DLD1 (cell line): ENCODE results near the gene GARNL3.

Source experiments
- in situ Hi-C: cut with HindIII; loops from 2 replicates; pipeline ENCODE4 v1.10.0; 2017; ENCODE audit warnings: low sequenced_read_pairs

GARNL3 gene, protein sequence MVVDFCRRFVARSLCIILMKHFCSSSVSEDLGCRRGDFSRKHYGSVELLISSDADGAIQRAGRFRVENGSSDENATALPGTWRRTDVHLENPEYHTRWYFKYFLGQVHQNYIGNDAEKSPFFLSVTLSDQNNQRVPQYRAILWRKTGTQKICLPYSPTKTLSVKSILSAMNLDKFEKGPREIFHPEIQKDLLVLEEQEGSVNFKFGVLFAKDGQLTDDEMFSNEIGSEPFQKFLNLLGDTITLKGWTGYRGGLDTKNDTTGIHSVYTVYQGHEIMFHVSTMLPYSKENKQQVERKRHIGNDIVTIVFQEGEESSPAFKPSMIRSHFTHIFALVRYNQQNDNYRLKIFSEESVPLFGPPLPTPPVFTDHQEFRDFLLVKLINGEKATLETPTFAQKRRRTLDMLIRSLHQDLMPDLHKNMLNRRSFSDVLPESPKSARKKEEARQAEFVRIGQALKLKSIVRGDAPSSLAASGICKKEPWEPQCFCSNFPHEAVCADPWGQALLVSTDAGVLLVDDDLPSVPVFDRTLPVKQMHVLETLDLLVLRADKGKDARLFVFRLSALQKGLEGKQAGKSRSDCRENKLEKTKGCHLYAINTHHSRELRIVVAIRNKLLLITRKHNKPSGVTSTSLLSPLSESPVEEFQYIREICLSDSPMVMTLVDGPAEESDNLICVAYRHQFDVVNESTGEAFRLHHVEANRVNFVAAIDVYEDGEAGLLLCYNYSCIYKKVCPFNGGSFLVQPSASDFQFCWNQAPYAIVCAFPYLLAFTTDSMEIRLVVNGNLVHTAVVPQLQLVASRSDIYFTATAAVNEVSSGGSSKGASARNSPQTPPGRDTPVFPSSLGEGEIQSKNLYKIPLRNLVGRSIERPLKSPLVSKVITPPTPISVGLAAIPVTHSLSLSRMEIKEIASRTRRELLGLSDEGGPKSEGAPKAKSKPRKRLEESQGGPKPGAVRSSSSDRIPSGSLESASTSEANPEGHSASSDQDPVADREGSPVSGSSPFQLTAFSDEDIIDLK

DNA sequence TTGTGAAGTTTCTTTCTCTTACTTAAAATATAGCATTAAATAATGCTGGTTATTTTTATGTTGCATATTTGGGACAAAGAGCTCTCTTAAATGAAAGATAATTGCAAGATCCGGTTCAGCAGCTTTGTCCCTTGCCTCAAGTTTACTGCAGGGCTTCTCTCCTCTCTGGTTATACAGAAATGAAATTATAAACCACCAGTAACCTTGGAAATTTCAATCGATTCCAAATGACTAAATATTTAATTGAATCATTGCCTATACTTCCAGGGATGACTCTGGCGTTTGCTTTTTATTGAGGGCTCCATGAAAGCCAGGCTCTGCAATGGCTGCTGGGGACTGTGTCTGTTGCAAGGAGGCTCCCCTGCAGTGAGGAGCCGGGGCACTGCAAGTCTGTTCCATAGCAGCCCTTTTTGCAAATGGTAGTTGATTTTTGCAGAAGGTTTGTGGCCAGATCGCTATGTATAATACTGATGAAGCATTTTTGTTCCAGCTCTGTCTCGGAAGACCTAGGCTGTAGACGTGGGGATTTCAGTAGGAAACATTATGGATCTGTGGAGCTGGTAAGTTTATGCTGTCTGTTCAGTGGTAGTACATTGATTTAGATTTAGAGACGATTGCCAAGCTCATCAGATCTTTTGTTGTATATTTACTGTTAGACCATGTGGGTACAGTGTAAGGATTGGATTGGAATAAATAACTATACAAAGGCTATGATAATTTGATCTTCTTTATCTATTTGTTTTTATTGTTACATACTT, at the start of gene GARNL3:
GARNL3 (plus strand) TSS at position 313 of the 758 bp plus-strand sequence; CDS start at position 417, 104 bp downstream.
- in situ Hi-C loops = no loop called here

DNA sequence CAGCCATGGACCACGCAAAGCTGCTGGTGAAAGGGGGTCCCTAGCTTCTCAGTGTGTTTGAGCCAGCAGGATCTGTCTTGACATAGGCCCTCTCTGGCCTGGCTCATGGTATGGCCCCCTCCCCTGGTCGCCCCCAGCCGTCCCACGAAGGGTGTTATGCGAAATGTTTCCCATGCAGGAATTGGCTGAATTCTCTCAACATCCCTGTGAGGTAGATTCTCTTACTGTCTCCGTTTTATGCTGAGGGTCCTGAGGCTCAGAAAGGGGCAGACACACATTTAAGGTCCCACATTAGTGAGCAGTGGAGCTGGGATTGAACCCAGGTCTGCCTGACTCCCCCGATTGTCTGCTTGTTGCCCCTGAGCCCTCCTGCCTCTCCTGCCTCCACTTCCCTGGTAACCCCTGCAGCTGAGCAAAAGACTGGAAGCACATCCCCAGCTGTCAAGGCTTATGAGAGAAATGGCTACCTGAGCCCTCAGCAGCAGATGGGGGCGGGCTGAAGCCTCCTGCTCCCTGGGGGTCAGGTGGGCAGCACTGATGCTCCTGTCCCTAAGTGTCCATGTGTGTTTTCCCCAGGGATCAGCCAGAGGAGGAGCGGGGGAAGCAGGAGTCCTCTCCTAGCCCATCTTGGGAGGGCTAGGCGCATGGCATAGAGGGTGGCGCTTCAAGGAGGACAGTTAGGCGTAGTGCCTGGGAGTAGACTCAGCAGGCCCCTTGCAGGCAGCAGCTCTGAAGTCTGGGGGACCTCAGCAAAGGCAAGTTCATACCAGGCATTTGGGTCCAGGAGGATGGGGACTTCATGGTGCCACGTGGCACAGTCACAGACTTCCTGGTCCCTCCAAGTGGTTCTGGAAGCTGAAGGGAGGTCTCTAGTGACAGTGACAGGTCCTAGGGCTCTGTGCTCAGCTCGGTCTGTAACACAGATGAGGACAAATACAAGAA, 49.0 kb upstream of the GARNL3 start:
- in situ Hi-C loops = no loop called here

DNA sequence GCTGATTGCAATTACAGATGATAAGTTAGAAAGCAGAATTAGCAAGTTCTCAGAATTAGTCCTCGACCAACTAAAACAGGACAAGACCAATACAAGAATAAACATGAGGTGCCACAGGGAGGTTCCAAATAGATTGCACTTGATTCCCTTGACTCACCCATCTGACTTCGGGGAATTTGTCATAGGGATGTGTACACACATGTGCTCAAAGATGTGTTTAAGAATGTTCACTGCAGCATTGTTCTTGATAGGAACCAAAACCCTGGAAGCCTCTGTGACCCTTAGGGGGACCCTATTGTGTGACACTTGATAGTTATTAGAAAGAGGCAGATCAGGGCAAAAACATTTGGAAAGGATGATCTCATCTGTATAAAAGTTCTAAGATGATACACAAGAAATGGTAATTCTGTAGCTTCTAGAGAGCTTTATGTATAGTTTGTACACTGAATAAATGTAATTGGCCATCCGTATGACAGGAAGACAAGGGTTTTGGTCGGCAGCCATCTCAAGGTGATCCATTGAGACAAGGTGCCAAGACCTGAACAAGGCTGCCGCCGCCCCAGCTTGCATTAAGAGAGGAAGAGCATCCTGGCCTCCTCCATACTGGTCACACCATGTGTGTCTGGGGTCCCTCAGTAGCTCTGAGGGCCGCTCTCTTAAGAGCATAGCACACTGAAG, 48.2 kb upstream of the GARNL3 start:
- in situ Hi-C loops = no loop called here

DNA sequence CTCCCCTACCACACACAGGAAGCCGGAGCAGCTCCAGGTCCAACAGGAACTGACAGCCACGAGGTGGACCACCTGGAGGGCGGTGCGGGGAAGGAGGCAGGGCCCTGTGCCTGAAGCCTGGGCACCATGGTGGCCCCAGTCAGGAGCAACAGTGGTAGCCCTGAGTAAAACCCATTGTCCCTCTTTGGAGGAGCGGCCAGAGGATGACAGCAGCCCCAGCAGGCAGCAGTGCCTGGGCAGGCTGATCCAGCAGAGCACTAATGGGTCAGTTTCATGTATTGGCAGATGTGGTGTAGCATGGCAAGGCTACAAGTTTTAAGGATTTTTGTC, 47.7 kb upstream of the GARNL3 start:
- in situ Hi-C loops = no loop called here

DNA sequence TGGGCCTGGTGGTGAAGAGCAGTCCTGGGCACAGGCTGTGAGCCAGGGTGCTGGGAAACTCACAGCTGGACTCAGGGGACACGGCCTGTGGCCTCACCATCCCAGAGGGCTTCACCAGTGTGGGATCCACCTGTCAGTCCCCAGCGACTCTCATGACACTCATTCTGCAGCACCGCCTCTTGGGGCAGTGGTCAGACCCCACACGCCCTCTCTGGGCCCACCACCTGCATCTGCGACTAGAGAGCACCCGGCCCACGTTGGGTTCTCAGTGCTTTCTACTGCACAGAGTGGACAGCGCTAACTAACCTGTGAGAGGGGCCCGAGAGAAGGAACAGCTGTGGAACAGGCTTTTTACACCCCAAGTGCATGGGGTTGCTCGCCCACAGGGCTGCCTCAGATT, 45.8 kb upstream of the GARNL3 start:
- in situ Hi-C loops = no loop called here

DNA sequence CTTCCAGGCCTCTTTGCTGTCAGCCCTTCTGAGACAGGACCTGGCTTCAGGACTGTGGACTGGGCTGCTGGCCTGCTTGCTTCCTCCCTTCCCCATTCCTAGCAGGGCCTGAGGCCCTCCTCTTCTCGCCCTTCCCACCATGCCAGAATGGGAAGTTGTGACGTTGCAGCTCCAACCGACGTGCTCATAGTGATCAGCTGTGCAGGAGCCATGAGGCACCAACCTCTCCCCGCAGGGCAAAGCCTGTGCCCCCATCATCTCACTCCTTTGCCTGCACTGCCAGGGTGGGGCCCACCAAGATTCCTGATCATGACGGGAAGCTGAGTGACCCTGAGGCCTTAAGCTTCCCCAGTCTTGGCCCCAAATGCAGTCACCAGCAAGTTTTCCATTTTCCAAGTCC, 45.1 kb upstream of the GARNL3 start:
- in situ Hi-C loops = no loop called here

DNA sequence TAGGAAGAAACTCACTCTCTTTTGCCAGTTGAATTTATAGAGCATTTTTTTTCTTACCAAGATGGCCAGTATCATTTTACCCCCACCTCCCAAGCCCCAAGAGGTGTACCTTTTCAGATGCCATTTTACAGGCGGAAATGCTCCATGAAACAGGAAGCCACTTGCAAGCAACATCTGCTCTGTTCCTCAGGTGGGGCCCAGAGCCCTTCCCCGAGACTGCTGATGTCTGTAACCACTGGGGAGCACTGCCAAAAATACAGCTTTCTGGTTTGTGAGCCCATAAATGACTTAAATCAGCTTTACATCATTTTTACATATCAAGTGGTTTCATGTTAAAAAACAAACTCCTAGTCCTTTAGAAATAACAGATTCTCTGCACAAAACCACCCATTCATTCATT, 42.9 kb upstream of the GARNL3 start:
- in situ Hi-C loops = no loop called here

DNA sequence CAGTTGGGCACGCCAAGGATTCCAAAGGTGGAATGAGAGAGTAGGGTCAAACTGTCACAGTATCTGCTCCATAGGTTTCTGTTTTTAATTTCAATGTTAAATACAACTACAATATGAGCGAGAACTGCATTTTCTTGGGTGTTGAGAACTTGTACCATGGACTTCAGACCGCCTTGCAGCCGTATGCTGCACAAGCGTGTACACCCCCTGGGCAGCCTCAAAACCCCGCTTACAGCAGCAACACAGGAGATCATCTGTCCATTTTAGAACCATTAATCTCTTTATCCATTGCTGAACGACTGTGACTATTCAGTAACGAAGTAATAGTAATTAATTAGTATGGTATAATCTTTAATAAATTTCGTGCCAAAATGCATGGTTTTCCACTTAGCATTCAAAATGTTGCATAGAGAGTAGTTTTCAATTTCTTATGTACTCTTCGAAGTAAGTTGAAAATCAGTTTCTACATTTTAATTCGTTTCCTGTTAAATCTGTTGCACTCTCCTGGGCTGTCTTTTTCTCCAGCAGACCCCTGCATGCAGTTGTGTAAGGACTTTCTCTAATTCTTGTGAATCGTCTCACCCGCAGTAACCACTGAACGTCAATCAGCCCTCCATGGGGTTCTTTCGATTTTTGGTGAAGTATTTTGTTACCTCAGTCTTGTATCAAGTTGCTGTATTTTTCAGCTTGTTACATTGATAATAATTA, 42.0 kb upstream of the GARNL3 start:
- in situ Hi-C loops = no loop called here

DNA sequence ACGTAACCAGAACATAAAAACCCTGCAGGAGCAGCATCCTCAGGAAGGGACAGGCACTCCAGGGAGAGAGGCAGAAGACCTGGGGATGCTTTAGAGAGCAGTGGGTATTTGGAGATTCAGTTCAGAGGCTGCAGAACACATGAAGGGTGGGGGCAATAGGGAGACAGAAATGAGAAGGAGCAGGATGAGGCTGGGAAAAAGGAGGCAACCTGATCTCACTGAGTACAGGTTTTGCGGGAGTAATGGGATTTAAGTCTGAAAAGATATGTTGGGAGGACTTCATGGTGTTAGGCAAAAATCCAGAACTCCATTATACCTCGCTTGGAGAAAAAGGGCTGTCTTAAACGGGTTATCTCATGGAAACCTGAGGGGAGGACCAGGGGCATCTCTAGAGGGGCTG, 41.3 kb upstream of the GARNL3 start:
- in situ Hi-C loops = no loop called here

DNA sequence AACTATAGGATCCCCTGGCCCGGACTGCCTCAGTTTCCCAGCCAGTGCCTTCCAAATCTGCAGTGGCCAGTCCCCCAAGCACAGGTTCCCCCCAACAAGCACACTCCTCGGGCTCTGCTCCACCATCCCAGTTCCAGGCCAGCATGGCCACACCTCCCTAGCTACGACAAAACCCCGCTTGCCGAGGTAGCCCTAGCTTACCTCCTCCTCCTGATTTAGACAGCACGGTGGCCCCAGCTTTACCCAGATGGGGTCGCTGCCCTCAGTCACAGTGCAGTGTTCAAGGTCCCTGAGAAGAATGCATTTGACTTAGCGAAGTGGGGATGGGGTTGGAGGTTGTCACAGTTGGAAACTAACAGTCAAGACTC, 40.8 kb upstream of the GARNL3 start:
- in situ Hi-C loops = no loop called here

DNA sequence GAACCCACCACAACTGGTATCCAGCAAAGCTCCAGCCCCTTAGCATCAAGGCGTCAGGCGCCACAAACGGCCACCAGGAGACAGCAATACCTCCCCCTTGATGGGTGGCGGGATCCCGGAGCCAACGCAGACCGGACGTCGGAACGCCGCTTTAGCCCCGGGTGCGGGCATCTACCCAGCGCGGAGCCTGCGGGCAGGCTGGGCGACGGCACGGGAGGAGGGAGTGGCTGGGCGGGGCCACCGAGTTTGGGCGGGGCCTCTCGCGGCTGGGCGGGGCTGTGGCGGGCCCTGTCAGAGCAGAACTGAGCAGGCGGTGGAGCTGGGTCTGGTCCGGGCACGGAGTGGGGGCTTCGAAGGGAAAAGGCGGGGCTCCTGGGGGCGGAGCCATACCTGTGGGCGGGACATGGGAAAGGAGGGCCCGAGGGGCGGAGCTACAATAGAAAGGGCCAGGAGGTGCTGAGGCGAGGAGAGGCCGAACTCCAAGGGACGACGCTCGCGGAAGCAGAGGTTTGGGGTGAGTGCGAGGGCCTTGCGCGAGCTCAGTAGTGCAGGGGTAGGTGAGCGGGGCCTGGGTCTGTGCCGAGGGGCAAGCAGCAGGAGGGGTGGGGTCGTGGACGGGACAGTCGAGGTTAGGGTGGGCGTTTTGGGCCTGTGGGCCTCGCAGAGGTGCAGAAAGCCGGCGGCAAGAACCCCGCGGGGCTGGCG, 40.2 kb upstream of the GARNL3 start:
- in situ Hi-C loops = no loop called here

DNA sequence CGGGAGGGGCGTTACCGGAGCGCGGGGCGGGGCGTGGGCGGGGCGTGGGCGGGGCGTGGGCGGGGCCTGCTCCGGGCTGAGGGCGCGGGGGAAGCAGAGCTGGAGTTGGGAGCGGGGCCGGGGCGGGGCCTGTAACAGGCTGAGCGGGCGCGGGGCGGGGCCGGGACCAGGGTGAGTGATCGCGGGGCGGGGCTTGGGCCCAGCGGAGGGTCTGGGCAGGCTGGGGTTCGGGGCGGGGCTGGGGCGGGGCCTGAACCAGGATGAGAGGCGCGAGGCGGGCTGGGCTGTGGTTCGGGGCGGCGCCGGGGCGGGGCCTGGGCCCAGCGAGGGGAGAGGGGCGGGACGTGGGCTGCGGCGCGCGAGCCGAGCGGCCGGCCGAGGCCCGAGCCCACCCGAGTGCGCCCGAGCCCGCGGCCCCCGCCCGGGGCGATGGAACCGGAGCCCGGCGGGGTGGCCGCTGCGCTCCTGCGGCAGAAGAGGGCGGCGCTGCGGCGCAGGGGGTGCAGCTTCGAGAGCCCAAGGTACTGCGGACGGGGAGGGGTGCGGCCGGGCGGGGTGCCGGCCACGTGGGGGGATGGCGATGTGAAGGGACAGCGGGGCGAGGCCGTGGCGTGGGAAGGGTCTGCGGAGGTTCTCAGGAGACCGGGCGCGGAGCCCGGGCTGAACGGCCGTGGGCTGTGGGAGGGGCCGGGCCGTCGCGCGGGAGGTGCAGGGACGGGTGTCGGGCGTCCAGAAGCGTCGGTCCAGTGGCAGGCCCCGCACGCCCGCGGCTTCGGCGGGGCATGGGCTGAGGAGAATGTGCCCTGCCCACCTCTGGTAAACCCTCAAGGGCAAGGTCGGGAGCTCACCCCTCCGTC, 39.5 kb upstream of the GARNL3 start:
- in situ Hi-C loops = no loop called here

DNA sequence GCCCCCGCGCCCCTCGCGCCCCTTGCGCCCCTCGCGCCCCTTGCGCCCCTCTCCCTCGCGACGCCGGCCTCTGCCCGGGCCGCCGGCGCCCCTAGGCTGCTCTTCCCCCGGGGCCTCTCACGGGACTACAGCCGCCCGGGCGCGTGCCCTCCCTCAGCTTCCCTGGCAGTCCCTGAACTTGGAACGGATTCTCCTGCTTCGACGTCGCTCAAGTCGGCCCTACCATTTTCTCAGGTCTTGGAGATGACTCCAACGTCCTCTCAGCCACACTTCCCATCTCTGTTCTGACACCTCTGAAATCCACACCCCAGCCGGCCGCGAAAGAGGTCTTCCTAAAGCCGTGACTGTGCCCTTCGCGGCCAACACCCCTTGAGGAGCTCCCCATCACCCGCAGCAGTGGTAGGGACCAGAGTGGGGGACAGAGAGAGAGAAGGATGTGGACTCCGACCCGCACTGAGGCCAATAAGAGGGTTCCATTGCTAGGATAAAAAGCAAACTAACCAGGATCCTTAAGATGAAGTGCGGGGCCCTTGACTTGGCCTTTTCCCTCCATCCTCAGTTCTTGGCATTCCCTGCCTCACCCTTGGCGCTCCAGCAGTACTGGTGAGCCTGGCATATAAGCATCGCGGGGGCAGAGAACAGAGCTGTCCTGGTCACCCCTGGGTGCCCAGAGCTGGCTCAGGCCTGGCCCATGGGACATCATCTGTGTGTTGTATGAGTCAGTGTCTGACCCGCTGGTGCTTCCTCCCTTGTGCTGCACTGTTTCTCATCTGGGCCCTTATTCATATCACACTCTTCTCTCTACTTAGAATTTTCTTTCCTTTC, 38.6 kb upstream of the GARNL3 start:
- in situ Hi-C loops = no loop called here

DNA sequence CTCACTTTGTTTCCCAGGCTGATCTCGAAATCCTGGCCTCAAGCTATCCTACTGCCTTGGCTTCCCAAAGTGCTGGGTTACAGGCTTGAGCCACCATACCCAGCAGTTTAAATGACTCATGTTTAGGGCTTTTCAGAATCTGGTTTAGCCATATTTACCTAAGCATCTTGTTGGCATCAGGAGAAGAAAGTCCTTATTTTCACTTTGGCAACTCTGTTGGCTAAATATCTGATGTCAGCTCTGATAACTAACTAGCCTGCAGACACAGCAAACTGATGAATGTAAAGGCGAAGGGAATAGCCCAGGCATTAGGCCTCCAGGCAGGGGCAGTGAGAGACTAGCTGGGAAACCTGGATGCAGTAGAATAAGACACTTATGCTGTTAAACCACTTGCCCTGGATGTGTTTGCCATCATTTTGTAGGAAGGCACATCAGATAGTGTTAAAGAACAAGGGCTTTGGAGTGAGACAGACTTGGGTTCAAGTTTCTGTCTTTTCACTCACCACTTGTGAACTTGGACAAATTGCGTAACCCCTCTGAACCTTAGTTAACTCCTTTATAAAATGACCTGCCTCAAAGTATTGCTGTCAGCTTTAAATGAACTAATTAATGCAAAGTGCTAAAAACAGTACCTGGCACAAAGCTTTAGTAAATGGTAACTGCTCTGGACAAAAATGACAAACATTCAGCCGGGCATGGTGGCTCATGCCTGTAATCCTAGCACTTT, 34.7 kb upstream of the GARNL3 start:
- in situ Hi-C loops = loop anchor here (10.0 kb wide), 1 partner anchor 175 kb away; no protein-coding TSS in a partner anchor

DNA sequence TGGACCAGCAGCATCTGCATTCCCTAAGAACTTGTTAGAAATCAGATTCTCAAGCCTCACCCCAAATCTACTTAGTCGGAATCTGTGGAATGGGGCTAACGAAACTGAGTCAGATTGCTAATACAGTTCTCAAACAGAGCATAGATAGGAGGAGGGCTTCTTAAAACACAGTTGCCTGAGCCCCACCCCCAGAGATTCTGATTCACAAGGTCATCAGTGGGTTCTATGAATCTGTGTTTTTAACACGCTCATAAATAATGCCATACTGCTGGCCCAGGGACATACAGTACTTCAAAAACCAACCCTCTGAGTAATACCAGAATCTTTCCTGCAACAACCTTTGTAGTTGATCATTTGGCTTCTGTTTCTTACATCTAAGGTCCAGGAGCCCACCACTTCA, 32.9 kb upstream of the GARNL3 start:
- in situ Hi-C loops = loop anchor here (10.0 kb wide), 1 partner anchor 173 kb away; no protein-coding TSS in a partner anchor
